KOPT-K1 (cell line): ENCODE results near the gene ULK1.
"Not testable (repeated sequence)": the region's sequence is repeated elsewhere in the genome, so short reads cannot be mapped to it uniquely, and the experiment has no call there.

Experiments
- H3K27ac ChIP-seq: fragments of 200-600 bp; sonication (generic); 2 replicates; pipeline ENCODE4 v1.5.1; 2016; ENCODE audit warnings: antibody characterized with exemption, mild to moderate bottlenecking, low read depth, low read length; ENCODE audit not compliant: poor library complexity, severe bottlenecking
- H3K36me3 ChIP-seq: fragments of 200-600 bp; sonication (generic); 2 replicates; pipeline ENCODE4 v1.5.1; 2017; ENCODE audit warnings: antibody characterized with exemption, mild to moderate bottlenecking, low read length, moderate library complexity; ENCODE audit not compliant: insufficient read depth
- H3K9me3 ChIP-seq: fragments of 200-600 bp; sonication (generic); 2 replicates; pipeline ENCODE4 v1.5.1; 2017; ENCODE audit warnings: antibody characterized with exemption, low read length, mild to moderate bottlenecking; ENCODE audit not compliant: insufficient read depth, poor library complexity, severe bottlenecking

The ULK1 gene

DNA sequence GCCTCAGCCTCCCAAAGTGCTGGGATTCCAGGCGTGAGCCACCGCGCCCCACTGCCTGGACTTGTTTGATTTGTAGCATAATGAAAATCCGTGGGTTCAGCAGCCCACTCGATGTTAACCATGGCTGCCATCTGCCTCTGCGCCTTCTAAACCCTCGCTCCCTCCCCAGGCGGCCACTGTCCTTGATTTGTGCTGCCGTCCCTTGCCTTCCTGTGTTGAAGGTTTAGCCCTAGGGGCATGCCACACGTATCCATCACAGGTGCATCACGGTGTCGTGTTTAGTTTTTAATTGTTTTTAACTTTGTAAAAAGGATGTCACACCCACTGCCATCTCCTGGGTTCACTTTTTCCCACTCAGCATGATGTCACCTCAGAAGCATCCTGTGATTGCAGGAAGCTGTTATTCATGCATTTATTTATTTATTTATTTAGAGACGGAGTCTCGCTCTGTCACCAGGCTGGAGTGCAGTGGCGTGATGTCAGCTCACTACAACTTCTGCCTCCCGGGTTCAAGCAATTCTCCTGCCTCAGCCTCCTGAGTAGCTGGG, 24.5 kb upstream of the ULK1 start:
- H3K9me3 ChIP-seq, result peaks cover 10% of the 10 kb centered on the region
- no peaks in the 10 kb centered on the region for H3K36me3 ChIP-seq
- no peak overlapping the region for H3K27ac ChIP-seq

- Histone ChIP-seq H3K36me3 (no peaks in the 10 kb centered on the region), H3K9me3 (peaks cover 10% of the 10 kb centered on the region), H3K27ac (no peak overlapping the region)
Measured at GRCh38 chr12:131871677-131872076, 22.7 kb upstream of the ULK1 start.

DNA sequence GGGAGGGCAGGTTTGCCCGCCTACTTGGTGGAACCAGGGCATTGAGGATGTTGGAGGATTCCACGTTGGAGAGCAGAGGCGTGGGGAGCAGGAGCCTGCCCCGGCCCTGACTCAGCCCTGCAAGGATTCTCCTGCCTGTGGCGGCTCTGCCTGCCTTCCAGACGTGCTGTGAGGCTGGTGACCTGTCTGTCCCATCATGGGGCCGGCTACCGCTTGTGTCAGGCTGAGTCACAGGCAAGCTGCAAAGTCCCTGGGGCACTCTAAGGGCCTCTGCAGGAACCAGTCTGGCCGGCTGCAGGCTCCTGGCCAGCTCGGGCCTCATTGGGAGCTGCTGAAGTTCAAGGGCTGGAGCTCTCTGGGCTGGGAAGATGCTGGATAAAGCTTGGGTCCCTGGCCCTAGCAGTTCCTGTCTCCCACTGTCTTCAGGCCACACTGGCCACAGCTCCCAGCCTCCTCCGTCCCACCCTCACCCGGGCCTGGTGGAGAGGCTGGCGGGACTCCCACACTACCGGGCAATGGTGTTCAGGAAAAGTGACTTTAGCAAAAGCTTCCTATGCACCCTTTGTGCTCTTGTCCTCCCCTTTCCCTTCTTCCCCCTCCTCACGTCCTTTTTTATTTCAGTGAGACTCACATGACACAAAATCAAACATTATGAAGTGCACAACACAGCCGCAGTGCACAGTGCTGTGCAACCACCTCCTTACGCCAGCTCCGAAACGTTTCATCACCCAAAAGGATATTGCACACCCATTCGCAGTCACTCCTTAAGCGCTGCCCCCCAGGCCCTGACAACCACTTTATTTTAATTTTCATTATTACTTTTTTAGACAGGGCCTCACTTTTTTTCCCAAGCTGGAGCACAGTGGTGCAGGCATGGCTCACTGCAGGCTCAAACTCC, 22.0 kb upstream of the ULK1 start:
- no peaks in the 10 kb centered on the region for H3K36me3 ChIP-seq
- H3K27ac ChIP-seq, result no peak overlapping the region
- peaks cover 10% of the 10 kb centered on the region for H3K9me3 ChIP-seq

GRCh38 chr12:131873293-131873692, 21.1 kb upstream of the ULK1 start:
- no peaks in the 10 kb centered on the region for H3K36me3 ChIP-seq
- peaks cover 10% of the 10 kb centered on the region for H3K9me3 ChIP-seq
- H3K27ac ChIP-seq, result no peak overlapping the region

GRCh38 chr12:131874972-131875371, 19.4 kb upstream of the ULK1 start:
- H3K36me3 ChIP-seq, H3K27ac ChIP-seq: not testable (repeated sequence)
- H3K9me3 ChIP-seq, result peaks cover 10% of the 10 kb centered on the region

GRCh38 chr12:131877216-131877615, 17.2 kb upstream of the ULK1 start:
- not testable (repeated sequence) for H3K36me3 ChIP-seq, H3K27ac ChIP-seq
- peaks cover 10% of the 10 kb centered on the region for H3K9me3 ChIP-seq

GRCh38 chr12:131878436-131878835, 16.0 kb upstream of the ULK1 start:
- H3K9me3 ChIP-seq, H3K36me3 ChIP-seq, H3K27ac ChIP-seq: not testable (repeated sequence)

- Histone ChIP-seq H3K9me3 (peaks cover 11% of the 10 kb centered on the region), H3K36me3 (no peaks in the 10 kb centered on the region), H3K27ac (no peak overlapping the region)
Measured at GRCh38 chr12:131882804-131883520, 11.5 kb upstream of the ULK1 start.

- Histone ChIP-seq H3K27ac (no peak overlapping the region), H3K36me3 (no peaks in the 10 kb centered on the region), H3K9me3 (peaks cover 11% of the 10 kb centered on the region)
Measured at GRCh38 chr12:131883521-131883900, 10.9 kb upstream of the ULK1 start.

DNA sequence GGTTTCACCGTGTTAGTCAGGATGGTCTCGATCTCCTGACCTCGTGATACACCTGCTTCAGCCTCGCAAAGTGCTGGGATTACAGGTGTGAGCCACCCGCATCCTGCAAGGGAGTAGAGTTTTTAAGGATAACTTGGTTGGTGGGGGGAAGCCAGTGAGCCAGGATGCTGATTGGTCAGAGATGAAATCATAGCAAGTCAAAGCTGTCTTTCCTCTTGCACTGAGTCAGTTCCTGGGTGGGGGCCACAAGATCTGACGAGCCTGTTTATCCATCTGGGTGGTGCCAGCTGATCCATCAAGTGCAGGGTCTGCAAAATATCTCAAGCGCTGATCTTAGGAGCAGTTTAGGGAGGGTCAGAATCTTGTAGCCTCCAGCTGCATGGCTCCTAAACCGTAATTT, 9.3 kb upstream of the ULK1 start:
- H3K27ac ChIP-seq, H3K36me3 ChIP-seq: not testable (repeated sequence)
- H3K9me3 ChIP-seq, result peaks cover 11% of the 10 kb centered on the region

DNA sequence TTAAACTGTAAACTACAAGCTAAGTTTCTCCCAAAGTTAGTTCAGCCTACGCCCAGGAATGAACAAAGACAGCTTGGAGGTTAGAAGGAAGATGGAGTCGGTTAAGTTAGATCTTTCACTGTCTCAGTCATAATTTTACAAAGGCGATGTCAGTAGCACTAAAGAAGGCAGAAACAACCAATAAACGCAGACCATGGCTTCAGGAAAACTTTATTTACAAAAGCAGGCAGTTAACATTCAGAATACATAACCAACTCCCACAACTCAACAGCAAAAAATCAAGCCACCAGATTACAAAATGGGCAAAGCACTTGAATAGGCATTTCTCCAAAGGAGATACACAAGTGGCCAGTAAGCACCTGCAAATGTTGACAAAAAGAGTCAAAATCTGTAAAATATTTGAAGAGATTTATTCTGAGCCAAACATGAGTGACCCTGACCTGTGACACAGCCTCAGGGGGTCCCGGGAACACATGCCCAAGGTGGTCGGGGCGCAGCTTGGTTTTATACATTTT, 8.8 kb upstream of the ULK1 start:
- H3K9me3 ChIP-seq, result peaks cover 11% of the 10 kb centered on the region
- no peak overlapping the region for H3K27ac ChIP-seq

DNA sequence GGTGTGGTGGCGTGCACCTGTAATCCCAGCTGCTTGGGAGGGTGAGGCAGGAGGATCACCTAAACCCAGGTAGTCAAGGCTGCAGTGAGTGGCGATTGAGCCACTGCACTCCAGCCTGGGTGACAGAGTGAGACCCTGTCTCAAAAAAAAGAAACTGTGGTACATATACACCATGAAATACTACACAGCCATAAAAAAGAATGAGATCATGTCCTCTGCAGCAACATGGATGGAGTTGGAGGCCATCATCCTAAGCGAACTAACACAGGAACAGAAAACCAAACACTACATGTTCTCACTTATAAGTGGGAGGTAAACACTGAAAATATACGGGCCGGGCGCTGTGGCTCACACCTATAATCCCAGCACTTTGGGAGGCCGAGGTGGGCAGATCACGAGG, 2.7 kb upstream of the ULK1 start:
- H3K36me3 ChIP-seq, H3K27ac ChIP-seq: not testable (repeated sequence)

More for the DNA sequence above, 8.8 kb upstream of the ULK1 start:
- no peaks in the 10 kb centered on the region for H3K36me3 ChIP-seq

GRCh38 chr12:131892711-131893604, 1.5 kb upstream of the ULK1 start:
- Histone ChIP-seq H3K9me3 (no peaks in the 10 kb centered on the region), H3K27ac (no peak overlapping the region), H3K36me3 (peaks cover 8% of the 10 kb centered on the region; the same call in 1 of the 2 replicates)

More for the DNA sequence above, 2.7 kb upstream of the ULK1 start:
- not testable (repeated sequence) for H3K9me3 ChIP-seq

DNA sequence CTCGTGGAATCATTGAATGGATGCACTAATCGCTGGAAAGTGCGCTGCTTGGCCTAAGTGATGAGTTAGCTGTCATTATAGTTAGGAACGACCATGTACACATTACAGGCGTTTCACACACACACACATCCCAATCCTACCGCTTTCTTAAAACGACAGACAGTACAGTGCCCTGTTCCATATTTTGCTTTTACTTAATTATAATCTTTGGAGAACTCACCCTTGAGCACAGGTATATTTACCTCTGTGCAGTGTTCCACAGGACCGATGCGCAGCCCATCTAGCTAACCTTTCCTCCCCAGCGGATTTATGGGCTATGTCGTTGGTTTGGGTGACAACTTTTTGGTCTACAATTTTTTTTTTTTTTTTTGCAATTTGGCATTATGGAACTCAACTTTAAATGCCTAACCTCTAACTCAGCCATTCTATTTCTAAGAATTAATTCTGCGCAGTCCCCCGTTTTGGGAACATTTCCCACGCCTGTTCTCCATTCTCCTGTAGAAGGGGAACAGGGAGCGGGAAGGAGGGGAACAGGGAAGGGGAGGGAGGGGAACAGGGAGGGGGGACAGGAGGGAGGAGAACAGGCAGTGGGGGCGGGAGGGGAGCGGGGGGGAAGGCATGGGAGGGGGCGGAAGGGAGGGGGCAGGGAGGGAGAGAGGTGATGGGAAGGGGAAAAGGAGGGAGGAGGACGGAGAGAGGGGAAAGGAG, 663 bp upstream of the ULK1 start:
- peaks cover 14% of the 10 kb centered on the region; the same call in 1 of the 2 replicates for H3K36me3 ChIP-seq
- H3K27ac ChIP-seq, result no peak overlapping the region
- H3K9me3 ChIP-seq, result no peaks in the 10 kb centered on the region
